GM19099 (cell line): ENCODE results near the gene CENPK.

Source experiments
- POLR2A ChIP-seq: IDR thresholded peaks from 3 replicates; pipeline ENCODE4 v1.6.1; 2011; ENCODE audit warnings: low read depth; ENCODE audit not compliant: insufficient read length; ENCODE audit errors: extremely low read depth

The CENPK gene

GRCh38 chr5:65478336-65478735 lies 84.6 kb downstream of the CENPK start:
- TF ChIP-seq POLR2A, result no peak

GRCh38 chr5:65475895-65476294 lies 87.1 kb downstream of the CENPK start:
- TF ChIP-seq POLR2A, result no peak

- no peak for TF ChIP-seq POLR2A
Measured at GRCh38 chr5:65475336-65475735, 87.6 kb downstream of the CENPK start.

GRCh38 chr5:65474130-65474711 lies 88.7 kb downstream of the CENPK start:
- TF ChIP-seq POLR2A, result no peak

GRCh38 chr5:65468633-65469032 lies 94.3 kb downstream of the CENPK start:
- TF ChIP-seq POLR2A, result no peak
